SK-N-SH (cell line): ENCODE measurements around the gene TMTC2. TPM values are rescaled to one million over a fixed set of nuclear protein-coding genes. Genes with fewer than 3 reads are reported as not detected.

Source experiments
- CTCF ChIA-PET: fragments of 300-600, 350-600 bp; formaldehyde crosslinking; extraction: SDS; loops from one replicate; lab custom pipeline; 2021; lab: Yijun Ruan, JAX
- POLR2A ChIA-PET: fragments of 350-600 bp; sonication (Branson Sonifier 250); formaldehyde crosslinking; extraction: SDS; loops from one replicate; lab custom pipeline; 2020; ENCODE audit warnings: antibody characterized with exemption, inconsistent platforms; lab: Yijun Ruan, JAX
- DNase-seq: peaks from one replicate; pipeline ENCODE4 v3.0.0; 2012
- H2AFZ ChIP-seq: fragments of 200-600 bp; sonication (generic); 2 replicates; pipeline ENCODE4 v1.8.1; 2016; ENCODE audit warnings: antibody characterized with exemption, mild to moderate bottlenecking, low read depth
- H3F3A ChIP-seq: fragments of 200-600 bp; sonication (generic); replicated peaks from 2 replicates; pipeline ENCODE3; 2016; ENCODE audit warnings: antibody characterized with exemption, mild to moderate bottlenecking; ENCODE audit not compliant: insufficient read depth
- H3K27ac ChIP-seq, 2 experiments: fragments of 200-500 bp in 1 of 2; fragments of 200-600 bp in 1 of 2; sonication (Bioruptor generic) in 1 of 2; sonication (generic), shearing (Covaris generic) in 1 of 2; 2 replicates each; pipeline versions ENCODE4 v1.5.1 to v1.6.1; 2014 to 2016; ENCODE audit warnings: low read depth in 2 of 2, inconsistent platforms in 1 of 2, low read length in 1 of 2, mild to moderate bottlenecking in 1 of 2, mixed read lengths in 1 of 2
- H3K27me3 ChIP-seq: fragments of 200-600 bp; sonication (generic), shearing (Covaris generic); 2 replicates; pipeline ENCODE4 v1.6.1; 2016; ENCODE audit warnings: mixed run types; ENCODE audit not compliant: insufficient read depth
- H3K36me3 ChIP-seq, 2 experiments: fragments of 200-500 bp in 1 of 2; fragments of 200-600 bp in 1 of 2; sonication (Bioruptor generic) in 1 of 2; sonication (generic) in 1 of 2; replicated peaks in 1 of 2; 2 replicates each; pipeline versions ENCODE3 to v1.5.1; 2014 to 2016; ENCODE audit warnings: low read length in 1 of 2, mild to moderate bottlenecking in 1 of 2; ENCODE audit not compliant: insufficient read depth in 2 of 2, control insufficient read depth in 1 of 2
- H3K4me1 ChIP-seq, 2 experiments: fragments of 200-500 bp in 1 of 2; fragments of 200-600 bp in 1 of 2; sonication (Bioruptor generic) in 1 of 2; sonication (generic), shearing (Covaris generic) in 1 of 2; 2 replicates each; pipeline versions ENCODE4 v1.5.1 to v1.6.1; 2014 to 2016; ENCODE audit warnings: low read depth in 1 of 2, low read length in 1 of 2, mixed run types in 1 of 2; ENCODE audit not compliant: insufficient read depth in 2 of 2, control insufficient read depth in 1 of 2
- H3K4me2 ChIP-seq: fragments of 200-600 bp; sonication (generic), shearing (Covaris generic); 2 replicates; pipeline ENCODE4 v1.6.1; 2017; ENCODE audit warnings: mixed run types
- H3K4me3 ChIP-seq, 2 experiments: fragments of 200-500 bp in 1 of 2; fragments of 200-600 bp in 1 of 2; sonication (Bioruptor generic) in 1 of 2; sonication (generic), shearing (Covaris generic) in 1 of 2; 2 replicates each; pipeline versions ENCODE4 v1.5.1 to v1.8.1; 2014 to 2016; ENCODE audit warnings: low read depth in 2 of 2, inconsistent platforms in 1 of 2, low read length in 1 of 2, mild to moderate bottlenecking in 1 of 2, mixed read lengths in 1 of 2, moderate library complexity in 1 of 2
- H3K79me2 ChIP-seq: fragments of 200-600 bp; sonication (generic); 2 replicates; pipeline ENCODE4 v1.8.1; 2017; ENCODE audit warnings: mild to moderate bottlenecking; ENCODE audit not compliant: insufficient read depth
- H3K9ac ChIP-seq: fragments of 200-600 bp; sonication (generic); 2 replicates; pipeline ENCODE4 v1.6.1; 2017; ENCODE audit warnings: mixed run types
- H3K9me2 ChIP-seq: fragments of 200-600 bp; sonication (generic); 2 replicates; pipeline ENCODE4 v1.6.1; 2017; ENCODE audit warnings: mixed run types
- H3K9me3 ChIP-seq: fragments of 200-600 bp; sonication (generic); 2 replicates; pipeline ENCODE4 v1.6.1; 2017; ENCODE audit warnings: mixed run types, mild to moderate bottlenecking, moderate library complexity
- H4K20me1 ChIP-seq: fragments of 200-600 bp; sonication (generic); 2 replicates; pipeline ENCODE4 v1.6.1; 2017; ENCODE audit warnings: mild to moderate bottlenecking, mixed run types; ENCODE audit not compliant: insufficient read depth
- CHD2 ChIP-seq: fragments of 150-350 bp; IDR thresholded peaks from 2 replicates; pipeline ENCODE4 v1.6.1; 2018; ENCODE audit warnings: low read length; ENCODE audit not compliant: partially characterized antibody
- ELF1 ChIP-seq: IDR thresholded peaks from 2 replicates; pipeline ENCODE4 v1.4.0; 2012
- EZH2phosphoT487 ChIP-seq: fragments of 200-600 bp; sonication (generic); IDR thresholded peaks from 2 replicates; pipeline ENCODE4 v1.6.1; 2017; ENCODE audit warnings: low read depth, mixed run types, mild to moderate bottlenecking, antibody characterized with exemption, moderate library complexity, borderline replicate concordance
- FOSL2 ChIP-seq: IDR thresholded peaks from 2 replicates; pipeline ENCODE4 v1.4.0; 2012; ENCODE audit warnings: low read depth, mild to moderate bottlenecking, moderate library complexity, borderline replicate concordance
- GABPA ChIP-seq: IDR thresholded peaks from 2 replicates; pipeline ENCODE4 v1.4.0; 2012; ENCODE audit warnings: low read depth, mild to moderate bottlenecking
- GATA2 ChIP-seq: sonication (generic); formaldehyde crosslinking; IDR thresholded peaks from 2 replicates; pipeline ENCODE4 v1.5.0; 2020; ENCODE audit warnings: mild to moderate bottlenecking, missing genetic modification reagents
- NFIC ChIP-seq: IDR thresholded peaks from 2 replicates; pipeline ENCODE4 v1.4.0; 2012; ENCODE audit warnings: borderline replicate concordance
- NRF1 ChIP-seq: IDR thresholded peaks from 2 replicates; pipeline ENCODE4 v1.6.1; 2012; ENCODE audit warnings: low read depth, mild to moderate bottlenecking, low read length
- POLR2AphosphoS5 ChIP-seq: IDR thresholded peaks from 2 replicates; pipeline ENCODE4 v1.6.1; 2012; ENCODE audit warnings: low read depth, low read length
- RAD21 ChIP-seq: IDR thresholded peaks from 2 replicates; pipeline ENCODE4 v1.6.1; 2012; ENCODE audit warnings: mild to moderate bottlenecking, low read length
- RFX5 ChIP-seq: IDR thresholded peaks from 2 replicates; pipeline ENCODE4 v1.6.1; 2012; ENCODE audit warnings: mild to moderate bottlenecking, improper control_type of control experiment, low read length
- RXRA ChIP-seq: IDR thresholded peaks from 2 replicates; pipeline ENCODE4 v1.4.0; 2012; ENCODE audit warnings: low read depth, mild to moderate bottlenecking, borderline replicate concordance
- WGBS: methylation state at CpG from one replicate; pipeline ENCODE4 v1.1.6; 2017; ENCODE audit warnings: low lambda C conversion rate; 5-methylcytosine and 5-hydroxymethylcytosine counted together
- polyA plus RNA-seq, 3 experiments: library from polyadenylated mRNA; depleted of rRNA; stranded (reverse); fragments of >200 nt; gene quantifications; 2 replicates each; pipeline ENCODE4 v1.2.3, GENCODE V29; 2012
- TF ChIP-seq, protein P1 (sequence below): IDR thresholded peaks from 2 replicates; pipeline ENCODE4; 2012
- TF ChIP-seq, protein P2 (sequence below): fragments of 150-350 bp; IDR thresholded peaks from 2 replicates; pipeline ENCODE4 v1.6.1; 2017; ENCODE audit warnings: antibody characterized with exemption, low read length, low read depth, borderline replicate concordance
- TF ChIP-seq, protein P3 (sequence below): IDR thresholded peaks from 2 replicates; pipeline ENCODE4 v1.4.0; 2012; ENCODE audit warnings: low read depth, borderline replicate concordance
- TF ChIP-seq, protein P4 (sequence below): IDR thresholded peaks from 2 replicates; pipeline ENCODE4 v1.4.0; 2012; ENCODE audit warnings: low read depth, borderline replicate concordance
- TF ChIP-seq, protein P5 (sequence below): fragments of 200-600 bp; sonication (generic); IDR thresholded peaks from 2 replicates; pipeline ENCODE4 v1.6.1; 2017; ENCODE audit warnings: antibody characterized with exemption, mild to moderate bottlenecking, moderate library complexity

TMTC2 gene
- polyA plus RNA-seq, 1 of the 3 experiments (the other 2 are of a cell fraction), result 4.1 TPM

DNA sequence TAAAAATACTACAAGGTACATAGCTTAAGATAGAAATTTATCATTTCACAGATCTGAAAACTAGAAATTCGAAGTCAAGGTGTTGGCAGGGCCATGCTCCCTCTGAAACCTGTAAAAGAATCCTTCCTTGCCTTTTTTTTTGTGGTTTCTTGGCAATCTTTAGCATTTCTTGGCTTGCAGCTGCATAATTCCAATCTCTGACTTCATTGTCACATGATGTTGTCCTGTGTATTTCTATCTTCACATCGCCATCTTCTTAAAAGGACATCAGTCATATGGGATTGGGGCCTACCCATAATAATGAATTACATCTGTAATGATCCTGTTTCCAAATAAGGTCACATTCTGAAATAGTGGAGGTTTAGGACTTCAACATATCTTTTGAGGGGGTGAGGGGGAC lies 250.4 kb downstream of the TMTC2 start (continued):
- TF ChIP-seq, protein P1, sequence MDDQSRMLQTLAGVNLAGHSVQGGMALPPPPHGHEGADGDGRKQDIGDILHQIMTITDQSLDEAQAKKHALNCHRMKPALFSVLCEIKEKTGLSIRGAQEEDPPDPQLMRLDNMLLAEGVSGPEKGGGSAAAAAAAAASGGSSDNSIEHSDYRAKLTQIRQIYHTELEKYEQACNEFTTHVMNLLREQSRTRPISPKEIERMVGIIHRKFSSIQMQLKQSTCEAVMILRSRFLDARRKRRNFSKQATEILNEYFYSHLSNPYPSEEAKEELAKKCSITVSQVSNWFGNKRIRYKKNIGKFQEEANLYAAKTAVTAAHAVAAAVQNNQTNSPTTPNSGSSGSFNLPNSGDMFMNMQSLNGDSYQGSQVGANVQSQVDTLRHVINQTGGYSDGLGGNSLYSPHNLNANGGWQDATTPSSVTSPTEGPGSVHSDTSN, result no peak
- TF ChIP-seq NFIC (no peak), RAD21 (no peak), RFX5 (no peak), NRF1 (no peak), RXRA (no peak)

DNA sequence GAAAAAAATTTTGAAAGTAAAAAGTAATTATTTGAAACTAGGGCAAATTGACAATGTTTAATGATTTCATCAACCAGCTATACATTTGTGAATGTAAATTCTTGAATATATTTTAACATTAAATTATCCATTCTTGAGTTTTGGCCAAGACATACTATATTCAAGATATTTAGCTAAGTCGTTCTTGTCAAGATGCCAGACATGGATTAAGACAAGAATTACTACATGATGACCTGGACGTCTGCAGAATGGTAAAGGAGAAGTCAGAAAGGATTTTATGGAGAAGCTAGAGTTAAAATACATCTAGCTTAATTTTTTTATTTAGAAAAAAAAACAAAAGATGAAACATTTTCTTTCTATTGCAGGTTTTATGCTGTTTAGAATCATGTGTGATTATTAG lies 255.8 kb downstream of the TMTC2 start:
- Histone ChIP-seq H3K27ac (no peak overlapping the region), H3K4me3 (no peak overlapping the region), H4K20me1 (no peaks in the 10 kb centered on the region), H3F3A (peaks cover 4% of the 10 kb centered on the region), H3K36me3 (no peaks in the 10 kb centered on the region), H3K9me3 (no peaks in the 10 kb centered on the region), H3K27me3 (no peaks in the 10 kb centered on the region), H2AFZ (no peak overlapping the region), H3K4me2 (no peak overlapping the region), H3K9me2 (no peaks in the 10 kb centered on the region), H3K4me1 (no peaks in the 10 kb centered on the region), H3K9ac (no peak overlapping the region)
- no peak for DNase-seq
- CTCF ChIA-PET, result interaction anchor here (1.2 kb wide), 1 partner anchor 9 kb away, joined by 4 read pairs; no protein-coding TSS in a partner anchor
- 47% methylated on average over 2 of the region's 2 CpGs for WGBS
- POLR2A ChIA-PET, result no interaction called here
- TF ChIP-seq RXRA, result no peak
- TF ChIP-seq, protein P2, sequence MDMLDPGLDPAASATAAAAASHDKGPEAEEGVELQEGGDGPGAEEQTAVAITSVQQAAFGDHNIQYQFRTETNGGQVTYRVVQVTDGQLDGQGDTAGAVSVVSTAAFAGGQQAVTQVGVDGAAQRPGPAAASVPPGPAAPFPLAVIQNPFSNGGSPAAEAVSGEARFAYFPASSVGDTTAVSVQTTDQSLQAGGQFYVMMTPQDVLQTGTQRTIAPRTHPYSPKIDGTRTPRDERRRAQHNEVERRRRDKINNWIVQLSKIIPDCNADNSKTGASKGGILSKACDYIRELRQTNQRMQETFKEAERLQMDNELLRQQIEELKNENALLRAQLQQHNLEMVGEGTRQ, result no peak
- TF ChIP-seq, protein P3, sequence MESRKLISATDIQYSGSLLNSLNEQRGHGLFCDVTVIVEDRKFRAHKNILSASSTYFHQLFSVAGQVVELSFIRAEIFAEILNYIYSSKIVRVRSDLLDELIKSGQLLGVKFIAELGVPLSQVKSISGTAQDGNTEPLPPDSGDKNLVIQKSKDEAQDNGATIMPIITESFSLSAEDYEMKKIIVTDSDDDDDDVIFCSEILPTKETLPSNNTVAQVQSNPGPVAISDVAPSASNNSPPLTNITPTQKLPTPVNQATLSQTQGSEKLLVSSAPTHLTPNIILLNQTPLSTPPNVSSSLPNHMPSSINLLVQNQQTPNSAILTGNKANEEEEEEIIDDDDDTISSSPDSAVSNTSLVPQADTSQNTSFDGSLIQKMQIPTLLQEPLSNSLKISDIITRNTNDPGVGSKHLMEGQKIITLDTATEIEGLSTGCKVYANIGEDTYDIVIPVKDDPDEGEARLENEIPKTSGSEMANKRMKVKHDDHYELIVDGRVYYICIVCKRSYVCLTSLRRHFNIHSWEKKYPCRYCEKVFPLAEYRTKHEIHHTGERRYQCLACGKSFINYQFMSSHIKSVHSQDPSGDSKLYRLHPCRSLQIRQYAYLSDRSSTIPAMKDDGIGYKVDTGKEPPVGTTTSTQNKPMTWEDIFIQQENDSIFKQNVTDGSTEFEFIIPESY, result no peak
- no peak for TF ChIP-seq RAD21
- no peak for TF ChIP-seq EZH2phosphoT487
- no peak for TF ChIP-seq GABPA
- no peak for TF ChIP-seq GATA2 (CRISPR knock-in tag)
- no peak for TF ChIP-seq POLR2AphosphoS5
- TF ChIP-seq CHD2, result no peak
- TF ChIP-seq, protein P4, sequence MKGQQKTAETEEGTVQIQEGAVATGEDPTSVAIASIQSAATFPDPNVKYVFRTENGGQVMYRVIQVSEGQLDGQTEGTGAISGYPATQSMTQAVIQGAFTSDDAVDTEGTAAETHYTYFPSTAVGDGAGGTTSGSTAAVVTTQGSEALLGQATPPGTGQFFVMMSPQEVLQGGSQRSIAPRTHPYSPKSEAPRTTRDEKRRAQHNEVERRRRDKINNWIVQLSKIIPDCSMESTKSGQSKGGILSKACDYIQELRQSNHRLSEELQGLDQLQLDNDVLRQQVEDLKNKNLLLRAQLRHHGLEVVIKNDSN, result no peak
- TF ChIP-seq, protein P5, sequence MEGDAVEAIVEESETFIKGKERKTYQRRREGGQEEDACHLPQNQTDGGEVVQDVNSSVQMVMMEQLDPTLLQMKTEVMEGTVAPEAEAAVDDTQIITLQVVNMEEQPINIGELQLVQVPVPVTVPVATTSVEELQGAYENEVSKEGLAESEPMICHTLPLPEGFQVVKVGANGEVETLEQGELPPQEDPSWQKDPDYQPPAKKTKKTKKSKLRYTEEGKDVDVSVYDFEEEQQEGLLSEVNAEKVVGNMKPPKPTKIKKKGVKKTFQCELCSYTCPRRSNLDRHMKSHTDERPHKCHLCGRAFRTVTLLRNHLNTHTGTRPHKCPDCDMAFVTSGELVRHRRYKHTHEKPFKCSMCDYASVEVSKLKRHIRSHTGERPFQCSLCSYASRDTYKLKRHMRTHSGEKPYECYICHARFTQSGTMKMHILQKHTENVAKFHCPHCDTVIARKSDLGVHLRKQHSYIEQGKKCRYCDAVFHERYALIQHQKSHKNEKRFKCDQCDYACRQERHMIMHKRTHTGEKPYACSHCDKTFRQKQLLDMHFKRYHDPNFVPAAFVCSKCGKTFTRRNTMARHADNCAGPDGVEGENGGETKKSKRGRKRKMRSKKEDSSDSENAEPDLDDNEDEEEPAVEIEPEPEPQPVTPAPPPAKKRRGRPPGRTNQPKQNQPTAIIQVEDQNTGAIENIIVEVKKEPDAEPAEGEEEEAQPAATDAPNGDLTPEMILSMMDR, result no peak
- TF ChIP-seq FOSL2, result no peak
- TF ChIP-seq ELF1, result no peak
- TF ChIP-seq, all 33 proteins: peak for 0
- no peaks in the 10 kb centered on the region for H3K79me2 ChIP-seq
